Ovary (tissue), 3 donors: ENCODE data around the gene MX2.

ENCODE experiments used
- POLR2A ChIP-seq: fragments of 450-650 bp; IDR thresholded peaks from one replicate; pipeline ENCODE4 v1.6.1; 2017; ENCODE audit warnings: antibody characterized with exemption, mild to moderate bottlenecking, moderate library complexity
- TF ChIP-seq, protein P1 (sequence below), 3 donors: fragments of 450-650 bp in 2 of 3; fragments of 200-600 bp in 1 of 3; IDR thresholded peaks; one replicate each; pipeline versions ENCODE4 v1.5.1 to v1.8.0; 2016 to 2022; ENCODE audit warnings: antibody characterized with exemption in 3 of 3, mild to moderate bottlenecking in 1 of 3
- donor health status: DM: no; HTN: no; CAD: no.

DNA sequence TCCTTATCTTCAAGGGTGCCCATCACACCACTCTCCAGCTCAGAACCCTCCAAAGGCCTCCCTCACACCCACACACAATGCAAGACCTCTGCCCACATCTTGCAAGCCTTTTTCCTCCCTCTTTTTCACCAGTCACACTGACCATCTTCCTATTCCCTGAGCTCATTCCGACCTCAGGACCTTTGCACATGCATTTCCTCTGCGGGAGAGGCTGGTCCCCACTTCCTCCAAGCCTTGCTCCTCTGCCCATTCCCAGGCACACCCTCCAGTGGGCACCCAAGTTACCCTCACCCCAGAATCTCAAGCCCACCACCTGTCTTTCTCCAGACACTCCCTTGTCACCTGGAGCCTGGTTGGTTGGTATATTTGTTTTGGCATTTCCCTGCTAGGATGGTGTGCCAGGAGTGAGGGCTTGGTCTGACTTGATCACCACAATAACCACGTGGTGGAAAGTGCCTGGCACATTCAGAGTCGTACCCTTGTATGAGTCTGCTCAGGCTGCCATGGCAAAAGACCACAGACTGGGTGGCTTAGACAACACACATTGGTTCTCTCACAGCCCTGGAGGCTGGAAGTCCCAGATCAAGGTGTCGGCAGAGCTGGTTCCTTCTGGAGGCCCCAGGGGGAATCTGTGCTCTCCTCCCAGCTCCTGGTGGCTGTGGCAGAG lies 13.2 kb downstream of the MX2 start:
- TF ChIP-seq, protein P1, sequence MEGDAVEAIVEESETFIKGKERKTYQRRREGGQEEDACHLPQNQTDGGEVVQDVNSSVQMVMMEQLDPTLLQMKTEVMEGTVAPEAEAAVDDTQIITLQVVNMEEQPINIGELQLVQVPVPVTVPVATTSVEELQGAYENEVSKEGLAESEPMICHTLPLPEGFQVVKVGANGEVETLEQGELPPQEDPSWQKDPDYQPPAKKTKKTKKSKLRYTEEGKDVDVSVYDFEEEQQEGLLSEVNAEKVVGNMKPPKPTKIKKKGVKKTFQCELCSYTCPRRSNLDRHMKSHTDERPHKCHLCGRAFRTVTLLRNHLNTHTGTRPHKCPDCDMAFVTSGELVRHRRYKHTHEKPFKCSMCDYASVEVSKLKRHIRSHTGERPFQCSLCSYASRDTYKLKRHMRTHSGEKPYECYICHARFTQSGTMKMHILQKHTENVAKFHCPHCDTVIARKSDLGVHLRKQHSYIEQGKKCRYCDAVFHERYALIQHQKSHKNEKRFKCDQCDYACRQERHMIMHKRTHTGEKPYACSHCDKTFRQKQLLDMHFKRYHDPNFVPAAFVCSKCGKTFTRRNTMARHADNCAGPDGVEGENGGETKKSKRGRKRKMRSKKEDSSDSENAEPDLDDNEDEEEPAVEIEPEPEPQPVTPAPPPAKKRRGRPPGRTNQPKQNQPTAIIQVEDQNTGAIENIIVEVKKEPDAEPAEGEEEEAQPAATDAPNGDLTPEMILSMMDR (IDR thresholded peaks at IDR 0.05) = no peak
- no peak for TF ChIP-seq POLR2A
